ENCODE data around the gene ITPKC. TPM values are rescaled to one million over a fixed set of nuclear protein-coding genes. Genes with fewer than 3 reads are reported as not detected.

ITPKC gene
- polyA plus RNA-seq (2014; cell fraction: cytosol; rRNA removed): 5.7 and 5.9 TPM in 2 replicates
- 5.1 and 5.7 TPM in 2 replicates for polyA plus RNA-seq (2014; cell fraction: nucleus; rRNA removed)

DNA sequence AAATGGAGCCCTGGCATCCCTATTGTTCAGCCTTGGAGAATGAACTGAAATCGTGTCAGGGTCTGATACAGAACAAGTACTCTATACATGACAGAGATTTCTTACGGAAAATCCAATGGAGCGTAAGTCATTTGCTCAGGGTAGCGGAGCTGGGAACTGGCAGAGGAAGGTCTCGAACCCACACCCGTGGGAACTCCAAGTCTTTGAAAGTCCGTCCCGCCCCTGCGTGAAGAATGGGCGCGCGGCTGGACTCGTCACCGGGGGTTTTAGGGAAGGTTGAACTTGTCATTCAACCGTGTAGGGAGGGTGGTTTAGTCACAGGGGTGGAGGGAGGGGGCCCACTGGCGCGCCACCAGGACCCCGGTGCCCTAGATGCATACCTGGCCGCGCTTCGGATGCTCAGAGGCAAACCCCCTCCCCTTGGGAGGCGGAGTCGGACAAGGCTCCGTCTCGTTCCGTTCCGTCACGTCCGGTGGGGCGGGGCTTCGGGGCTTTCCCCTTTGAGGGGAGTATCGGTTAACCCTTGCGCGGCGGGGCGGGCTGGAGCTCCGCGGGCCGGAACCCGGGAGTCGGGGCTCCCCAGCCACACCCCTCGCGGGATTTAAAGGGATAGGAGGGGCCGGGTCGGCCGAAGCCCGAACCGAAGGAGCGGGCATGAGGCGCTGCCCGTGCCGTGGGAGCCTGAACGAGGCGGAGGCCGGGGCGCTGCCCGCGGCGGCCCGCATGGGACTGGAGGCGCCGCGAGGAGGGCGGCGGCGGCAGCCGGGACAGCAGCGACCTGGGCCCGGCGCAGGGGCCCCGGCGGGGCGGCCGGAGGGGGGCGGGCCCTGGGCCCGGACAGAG lies at the start of gene ITPKC, which contains the start of gene COQ8B:
ITPKC (plus strand) TSS at position 631 of the 843 bp plus-strand sequence; CDS start at position 655, 24 bp downstream.
COQ8B (minus strand) TSS at position 405 of the 843 bp plus-strand sequence. CDS start 2,254 bp downstream, outside the sequence.
- DNase-seq (ENCODE audit: low spot score): peak; percentile 95

DNA sequence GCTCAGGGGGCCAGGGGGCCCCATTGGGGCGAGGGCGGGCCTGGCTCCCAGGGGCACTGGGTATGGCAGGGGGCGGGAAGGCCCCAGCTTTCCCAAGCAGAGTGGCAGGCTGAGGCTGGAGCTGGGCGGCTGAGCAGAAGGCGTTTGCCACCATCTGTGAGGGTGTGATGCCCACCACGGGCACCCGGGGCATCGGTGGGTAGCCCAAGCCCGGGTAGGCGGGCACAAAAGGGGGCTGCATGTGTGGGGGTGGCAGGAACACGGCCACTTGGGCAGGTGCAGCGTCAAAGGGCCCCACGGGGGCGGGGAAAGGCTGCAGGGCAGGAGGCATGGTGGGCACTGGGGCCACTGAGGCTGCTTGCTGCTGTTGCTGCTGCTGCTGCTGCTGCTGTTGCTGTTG lies 49.3 kb upstream of the ITPKC start:
- DNase-seq (ENCODE audit: low spot score): no peak

DNA sequence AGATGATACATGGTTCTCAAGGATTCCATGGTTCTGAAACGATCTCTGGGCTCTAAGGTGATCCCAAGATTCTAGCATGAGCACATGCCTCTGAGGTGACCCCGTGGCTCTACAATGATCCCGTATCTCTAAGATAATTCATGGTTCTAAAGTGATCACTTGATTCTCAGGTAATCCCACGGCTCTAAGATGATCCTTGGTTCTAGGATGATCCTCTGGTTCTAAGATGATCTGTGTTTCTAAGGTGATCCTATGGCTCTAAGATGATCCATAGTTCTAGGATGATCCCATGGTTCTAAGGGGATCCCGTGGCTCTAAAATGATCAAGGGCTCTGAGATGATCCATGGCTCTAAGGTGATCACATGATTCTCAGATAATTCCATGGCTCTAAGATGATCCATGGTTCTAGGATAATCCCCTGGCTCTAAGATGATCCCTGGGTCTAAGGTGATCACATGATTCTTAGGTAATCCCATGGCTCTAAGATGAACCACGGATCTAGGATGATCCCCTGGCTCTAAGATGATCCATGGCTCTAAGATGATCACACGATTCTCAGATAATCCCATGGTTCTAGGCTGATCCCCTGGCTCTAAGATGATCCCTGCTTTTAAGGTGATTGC lies 47.8 kb upstream of the ITPKC start:
- DNase-seq (ENCODE audit: low spot score): no peak

DNA sequence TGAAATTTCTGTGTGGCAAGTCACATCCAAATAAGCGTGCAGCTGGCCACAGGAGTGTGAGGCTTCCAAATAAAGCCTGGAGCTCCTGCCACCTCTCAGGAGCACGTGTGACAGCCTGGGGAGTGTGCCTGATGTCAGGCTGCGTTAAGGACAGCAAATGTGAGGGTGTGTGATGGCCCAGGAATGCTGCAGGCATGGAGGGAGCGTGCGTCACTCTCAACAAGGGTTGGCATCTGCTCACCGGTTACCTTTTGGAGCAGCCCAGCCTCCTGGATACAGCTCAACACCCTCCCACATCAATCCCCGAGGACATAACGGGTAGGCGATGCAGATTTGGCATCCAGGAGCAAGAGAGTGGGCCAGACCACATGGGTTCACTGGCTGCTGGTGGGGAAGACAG lies 45.5 kb upstream of the ITPKC start:
- no peak for DNase-seq (ENCODE audit: low spot score)

DNA sequence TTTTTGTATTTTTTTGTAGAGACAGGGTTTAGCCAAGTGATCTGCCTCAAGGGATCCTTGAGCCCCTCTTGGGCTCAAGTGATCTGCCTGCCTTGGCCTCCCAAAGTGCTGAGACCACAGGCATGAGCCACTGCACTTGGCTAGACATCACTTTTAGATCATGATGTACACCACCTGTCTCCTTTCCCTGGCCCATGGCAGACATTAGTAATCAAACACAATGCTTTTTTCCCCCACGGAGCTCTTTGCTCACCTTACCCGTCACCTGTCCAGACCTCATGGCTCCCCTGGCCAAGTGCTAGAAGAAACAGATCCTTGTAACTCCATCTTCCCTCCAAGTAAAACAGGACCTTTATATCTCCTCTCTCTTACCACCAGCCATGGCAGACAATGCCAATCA lies 44.9 kb upstream of the ITPKC start:
- no peak for DNase-seq (ENCODE audit: low spot score)

DNA sequence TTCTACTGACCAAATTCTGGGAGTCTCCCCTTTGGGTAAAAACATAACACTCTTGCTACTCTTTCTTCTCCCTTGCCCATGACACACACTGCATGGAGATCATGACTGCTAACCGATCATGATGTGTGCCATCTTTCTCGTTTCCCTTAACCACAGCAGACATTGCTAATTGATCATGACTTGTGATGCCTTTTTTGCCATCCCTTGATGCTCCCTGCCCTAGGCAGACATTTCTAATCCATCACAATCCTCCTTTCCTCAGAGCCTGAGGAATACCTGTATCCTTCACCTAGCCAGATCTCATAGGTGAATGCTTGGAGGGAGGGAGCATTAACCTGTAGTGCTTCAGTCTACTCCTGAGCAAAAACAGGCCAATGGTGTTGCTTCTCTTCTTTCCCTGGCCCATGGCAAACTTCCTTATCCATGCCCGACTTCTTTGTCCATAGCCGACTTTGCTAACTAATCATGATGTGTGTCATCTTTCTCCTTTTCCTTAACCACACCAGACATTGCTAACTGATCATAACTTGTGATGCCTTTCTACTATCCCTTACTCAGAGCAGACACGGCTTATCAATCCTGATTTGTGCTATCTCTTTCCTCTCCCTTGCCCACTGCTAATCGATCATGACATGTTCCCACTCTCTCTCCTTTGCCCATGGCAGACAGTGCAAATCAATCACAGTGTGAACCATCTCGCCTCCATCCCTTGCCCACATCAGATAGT lies 44.2 kb upstream of the ITPKC start:
- DNase-seq (ENCODE audit: low spot score): no peak

DNA sequence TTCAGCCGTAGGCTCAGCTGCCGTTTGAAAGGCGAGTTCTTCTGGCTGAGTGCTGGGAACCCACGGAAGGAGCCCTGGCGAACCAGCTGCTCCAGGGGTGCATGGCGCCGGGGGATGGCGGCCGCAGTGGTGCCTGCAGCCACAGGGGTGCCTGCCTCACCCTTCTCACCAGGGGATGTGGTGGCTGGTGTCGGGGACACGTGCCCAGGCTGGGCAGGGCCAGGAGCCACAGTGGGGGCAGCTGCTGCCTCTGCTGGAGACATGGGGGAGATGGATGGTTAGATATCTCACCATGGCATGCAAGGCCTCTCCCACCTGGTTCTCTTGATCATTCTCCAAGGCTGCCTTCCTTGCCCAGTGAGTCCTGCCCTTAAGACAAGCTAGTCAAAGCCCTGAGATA lies 43.5 kb upstream of the ITPKC start:
- no peak for DNase-seq (ENCODE audit: low spot score)

DNA sequence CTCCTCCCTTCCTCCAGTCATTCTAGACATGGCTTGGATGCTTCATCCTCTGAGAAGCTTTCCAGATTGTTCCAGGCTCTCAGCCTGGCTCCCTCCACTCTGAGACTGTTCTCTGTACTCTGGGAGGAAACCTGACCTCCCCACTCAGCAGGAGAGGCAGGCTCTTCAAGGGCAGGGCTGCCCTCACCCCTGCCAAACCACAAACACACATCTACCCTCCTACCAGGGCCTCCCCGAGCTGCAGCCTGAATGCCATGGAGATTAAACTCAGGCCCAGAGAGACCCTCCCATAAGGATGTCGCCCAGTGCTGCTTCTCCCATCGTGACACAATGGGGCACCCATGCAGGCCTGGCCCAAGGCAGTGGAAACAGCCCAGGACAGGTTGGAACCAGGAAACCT lies 42.6 kb upstream of the ITPKC start:
- no peak for DNase-seq (ENCODE audit: low spot score)

DNA sequence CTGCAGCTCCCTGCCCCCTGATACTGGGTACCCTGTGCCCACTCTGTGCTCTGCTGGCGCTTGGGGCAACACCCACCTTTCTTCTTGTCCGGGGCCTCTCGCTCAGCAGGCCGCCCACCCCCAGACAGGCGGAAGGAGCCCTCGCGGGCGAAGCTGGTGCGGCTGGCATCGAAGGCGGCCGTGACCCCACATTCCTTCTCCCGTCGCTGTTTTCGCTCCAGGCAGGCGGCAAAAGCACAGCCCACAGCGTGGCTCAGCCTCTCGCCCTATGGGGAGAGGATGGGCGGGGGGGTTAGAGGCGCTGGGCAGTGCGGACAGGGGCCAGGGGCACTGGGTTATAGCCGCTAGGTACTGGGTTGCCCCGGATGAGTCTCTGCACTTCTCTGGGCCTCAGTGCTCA lies 39.8 kb upstream of the ITPKC start:
- no peak for DNase-seq (ENCODE audit: low spot score)

DNA sequence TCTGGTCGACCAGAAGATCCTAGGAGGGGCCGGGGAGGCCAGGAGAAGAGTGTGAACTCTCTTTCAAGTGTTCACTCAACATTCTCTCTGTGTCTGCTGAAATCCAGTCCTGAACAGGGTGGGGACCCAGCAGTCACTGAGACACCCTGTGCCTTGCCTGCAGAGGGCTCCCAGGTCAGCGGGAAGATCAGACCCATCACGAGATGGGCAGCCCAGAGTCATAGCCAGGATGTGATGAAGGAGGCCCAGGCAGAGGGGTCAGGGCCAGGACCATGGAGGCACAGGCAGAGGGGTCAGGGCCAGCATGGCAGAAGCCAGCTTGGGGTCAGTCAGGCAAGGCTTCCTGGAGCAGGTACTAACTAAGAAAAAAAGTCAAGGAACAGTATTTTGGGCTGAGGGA lies 35.9 kb upstream of the ITPKC start:
- no peak for DNase-seq (ENCODE audit: low spot score)

DNA sequence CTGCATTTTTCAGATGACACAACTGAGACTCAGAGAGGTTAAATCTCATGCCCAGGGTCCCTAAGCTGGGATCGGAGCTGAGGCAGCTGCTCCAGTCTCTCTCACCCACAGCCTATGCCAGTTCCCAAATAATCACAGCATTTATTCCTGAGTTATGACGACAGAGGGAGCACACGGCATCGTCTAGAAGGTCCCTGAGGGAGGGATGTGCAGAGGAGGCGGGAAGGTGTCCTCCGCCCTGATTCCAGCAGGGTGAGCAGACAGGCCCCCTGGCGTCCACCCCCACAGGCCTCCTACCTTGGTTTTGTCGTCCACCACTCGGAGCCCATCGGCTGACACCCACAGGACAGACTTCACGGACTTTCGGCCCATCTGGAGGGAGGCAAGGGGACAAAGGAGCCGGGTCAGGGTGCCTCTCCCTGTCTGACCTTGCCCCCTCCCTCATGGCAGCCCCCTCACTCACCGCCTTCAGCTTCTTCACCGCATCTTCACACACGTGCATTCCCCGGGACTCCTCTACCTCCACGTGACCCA lies 34.4 kb upstream of the ITPKC start:
- no peak for DNase-seq (ENCODE audit: low spot score)

DNA sequence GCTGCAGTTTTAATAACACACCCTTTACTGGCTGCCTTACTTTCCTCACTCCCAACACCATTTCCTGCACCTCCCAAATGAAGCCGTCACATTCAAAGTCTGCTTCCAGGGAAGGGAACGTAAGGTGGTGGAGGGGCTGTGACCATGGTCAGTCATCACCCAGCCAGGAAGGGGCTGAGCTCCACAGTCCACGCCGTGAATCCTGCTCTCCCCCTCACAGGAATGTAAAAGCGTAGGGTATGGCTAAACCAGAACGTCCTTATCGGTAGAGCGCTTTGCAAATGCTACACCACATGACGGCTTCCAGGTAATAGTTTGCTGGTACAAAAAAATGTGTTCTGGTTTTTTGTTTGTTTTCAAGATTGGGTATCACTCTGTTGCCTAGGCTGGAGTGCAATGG lies 33.5 kb upstream of the ITPKC start:
- no peak for DNase-seq (ENCODE audit: low spot score)

DNA sequence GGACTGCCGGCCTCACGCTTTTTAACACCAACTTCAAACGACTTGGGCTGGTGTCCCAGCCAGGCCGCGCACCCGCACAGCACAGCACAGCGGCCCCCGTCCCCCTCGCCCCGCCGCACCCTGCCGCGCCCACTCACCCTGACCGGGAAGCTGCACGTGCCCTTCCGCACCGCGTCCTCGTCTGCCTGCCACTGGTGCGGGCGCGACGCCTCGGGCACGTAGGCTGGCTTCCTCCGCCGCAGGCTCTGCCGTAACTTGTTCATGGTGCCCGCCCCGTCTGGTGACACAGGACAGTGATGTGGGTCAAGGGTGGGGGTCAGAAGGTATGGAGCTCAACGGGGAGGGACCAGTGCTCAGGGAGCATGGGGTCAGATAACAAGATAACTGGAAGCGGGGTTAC lies 32.6 kb upstream of the ITPKC start:
- DNase-seq (ENCODE audit: low spot score): no peak

DNA sequence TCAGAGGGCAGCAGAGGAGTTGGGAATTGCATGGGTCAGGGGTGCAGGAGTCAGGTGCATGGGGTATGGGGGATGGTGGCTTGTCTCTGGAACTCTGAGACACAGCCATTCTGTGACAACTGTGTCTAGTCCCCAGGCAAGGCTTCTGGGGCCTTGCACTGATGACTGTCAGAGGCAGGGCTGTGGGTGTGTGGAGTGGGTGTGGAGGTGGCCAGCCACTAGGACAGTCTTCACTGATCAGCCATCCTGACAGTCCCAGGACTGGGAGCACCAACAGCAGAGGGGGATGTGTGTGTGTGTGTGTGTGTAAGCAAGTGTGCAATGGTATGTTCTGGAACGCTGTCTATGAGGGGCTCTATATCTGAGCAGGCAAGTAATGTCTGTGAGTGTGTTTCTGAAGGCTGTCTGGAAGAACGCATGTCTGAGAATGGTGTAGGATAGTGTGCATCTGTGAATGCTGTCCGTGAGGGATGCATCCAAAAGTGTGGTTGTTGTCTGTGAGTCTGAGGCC lies 31.8 kb upstream of the ITPKC start:
- DNase-seq (ENCODE audit: low spot score): no peak

DNA sequence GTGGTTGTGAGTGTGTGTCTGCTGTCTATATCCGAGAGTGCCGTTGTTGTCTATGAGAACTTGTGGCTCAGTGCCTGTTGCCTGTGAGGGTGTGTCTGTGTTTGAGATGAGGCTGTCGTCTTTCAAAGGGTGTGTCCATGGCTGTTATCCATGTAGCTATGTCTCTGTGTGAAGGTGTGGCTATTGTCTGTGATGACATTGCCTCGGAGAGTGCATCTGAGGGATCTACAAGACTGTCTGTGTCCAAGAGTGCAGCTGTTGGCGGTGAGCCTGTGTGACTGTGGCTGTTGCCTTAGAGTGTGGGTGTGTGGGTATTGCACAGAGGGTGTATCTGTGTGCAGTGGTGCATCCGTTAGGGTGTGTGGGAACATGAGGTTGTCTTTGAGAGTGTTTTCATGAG lies 31.3 kb upstream of the ITPKC start:
- no peak for DNase-seq (ENCODE audit: low spot score)

DNA sequence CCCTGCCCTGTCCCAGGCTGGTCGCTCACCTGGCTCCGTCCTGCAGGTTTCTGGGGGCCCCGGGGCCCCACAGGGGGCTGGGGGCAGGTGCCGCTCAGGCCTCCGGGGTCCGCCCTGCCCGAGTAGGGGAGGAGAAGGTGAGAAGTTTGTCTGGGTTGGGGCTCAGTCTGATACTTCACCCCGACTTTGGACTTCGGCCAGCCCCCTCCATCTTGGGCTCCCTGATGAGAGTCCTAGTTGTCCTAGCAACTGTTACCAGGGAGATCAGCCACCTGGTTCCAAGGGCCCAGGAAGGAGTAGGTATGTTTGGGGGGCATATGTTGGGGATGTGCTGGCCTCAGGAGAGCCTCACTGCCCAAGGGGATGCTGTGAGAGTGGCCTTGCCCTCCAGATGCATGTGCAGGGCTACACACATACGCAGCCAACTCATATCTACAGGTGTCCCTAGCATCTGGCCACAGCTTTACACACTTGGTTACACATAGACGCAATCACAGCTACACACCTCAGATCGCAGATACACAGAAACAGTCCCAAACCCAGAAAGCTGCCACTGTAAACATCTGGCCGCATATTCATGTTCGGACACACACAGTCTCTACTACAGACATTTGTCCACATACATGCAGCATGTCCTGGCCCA lies 29.9 kb upstream of the ITPKC start:
- DNase-seq (ENCODE audit: low spot score): no peak

DNA sequence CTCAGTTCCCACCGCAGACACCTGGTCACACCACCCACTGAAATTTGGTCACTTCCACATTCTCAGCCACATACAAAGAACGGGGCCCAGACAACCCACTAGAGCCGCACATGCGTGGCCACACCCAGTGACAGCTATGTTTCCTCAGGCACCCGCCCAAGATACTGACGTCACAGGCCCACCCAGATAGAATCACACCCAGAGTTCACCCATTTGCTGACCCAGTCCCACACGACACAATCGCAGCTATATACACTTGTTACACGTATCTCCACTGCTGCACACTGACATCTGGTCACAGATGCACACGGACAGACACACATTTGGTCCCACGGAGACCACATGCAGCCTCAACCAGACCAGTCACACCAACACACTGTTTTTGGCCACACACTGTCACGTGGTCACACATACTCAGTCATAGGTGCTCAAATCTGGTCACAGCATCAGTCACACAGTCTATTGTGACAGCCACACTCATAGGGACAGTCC lies 29.3 kb upstream of the ITPKC start:
- DNase-seq (ENCODE audit: low spot score): no peak

DNA sequence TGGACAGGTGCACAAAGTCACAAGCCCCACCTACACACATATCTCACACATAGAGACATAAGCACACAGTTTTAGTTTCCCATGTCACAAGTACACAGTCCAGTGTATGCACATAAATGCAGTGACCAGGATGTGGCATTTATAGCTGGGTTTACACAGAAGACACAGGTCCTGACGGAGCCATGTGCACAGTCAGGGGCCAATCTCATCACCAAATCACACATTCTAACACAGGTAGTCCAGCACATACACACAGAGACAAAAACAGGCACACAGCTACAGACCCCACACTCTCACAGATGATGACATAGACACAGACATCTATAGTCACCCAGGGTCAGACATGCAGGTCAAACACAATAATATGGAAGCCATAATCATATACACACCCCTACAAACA lies 28.6 kb upstream of the ITPKC start:
- no peak for DNase-seq (ENCODE audit: low spot score)

DNA sequence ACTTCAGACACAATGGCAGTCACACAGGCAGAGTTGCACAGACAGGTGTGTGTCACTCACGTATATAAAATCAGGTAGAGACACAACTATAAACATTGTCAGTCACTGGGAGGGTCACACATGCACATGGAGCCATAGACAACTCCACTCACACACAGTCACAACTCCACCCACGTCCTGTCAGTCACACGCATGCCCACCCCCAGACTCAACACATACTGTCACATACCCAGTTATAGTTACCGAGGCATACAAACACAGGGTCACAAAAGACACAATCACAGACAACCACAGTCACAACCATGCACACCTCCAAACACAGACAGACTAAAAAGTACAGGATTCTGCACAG lies 27.9 kb upstream of the ITPKC start:
- no peak for DNase-seq (ENCODE audit: low spot score)

DNA sequence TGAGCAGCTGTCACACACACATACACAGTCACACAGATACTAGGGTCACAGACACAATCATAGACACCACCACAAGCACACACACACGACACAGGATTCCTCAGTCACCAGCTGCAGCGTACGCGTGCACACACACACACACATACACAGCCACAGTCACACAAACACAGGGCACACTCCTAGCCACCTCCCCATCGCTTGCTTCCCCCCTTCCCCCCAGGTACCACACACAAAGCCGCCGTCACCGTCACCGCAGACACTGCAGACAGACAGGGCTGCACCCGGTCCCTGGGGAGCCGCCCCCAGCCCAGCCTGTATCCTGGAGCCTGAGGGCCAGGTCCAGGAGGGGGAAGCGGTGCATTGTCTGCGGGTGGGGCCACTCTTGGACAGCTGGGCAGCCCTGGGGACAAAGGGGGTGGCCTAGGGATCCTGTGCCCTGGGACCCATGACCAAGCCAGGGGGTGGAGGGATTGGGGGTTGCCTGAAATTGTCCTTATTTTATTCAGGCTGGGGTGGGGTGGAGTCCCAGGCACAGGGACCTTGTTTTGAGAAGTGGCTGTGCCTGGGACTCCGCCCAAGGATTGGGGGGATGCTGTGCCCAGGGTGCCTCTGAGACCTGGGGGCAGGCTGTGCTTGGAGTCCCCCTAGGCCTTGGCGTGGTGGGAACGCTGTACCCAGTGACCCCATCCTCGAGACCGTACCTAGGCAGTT lies 27.4 kb upstream of the ITPKC start:
- DNase-seq (ENCODE audit: low spot score): peak; percentile 45
